HG03103 (cell line): Measurements from ENCODE around the gene MMRN2.
"Not testable (repeated sequence)": the region's sequence is repeated elsewhere in the genome, so short reads cannot be mapped to it uniquely, and the experiment has no call there.

Source experiments
- ATAC-seq: cut with Tn5 transposase; IDR thresholded peaks from one replicate; pipeline ENCODE4 v1.9.1; 2021; ENCODE audit warnings: low read depth; ENCODE audit not compliant: unreplicated experiment

The MMRN2 gene

DNA sequence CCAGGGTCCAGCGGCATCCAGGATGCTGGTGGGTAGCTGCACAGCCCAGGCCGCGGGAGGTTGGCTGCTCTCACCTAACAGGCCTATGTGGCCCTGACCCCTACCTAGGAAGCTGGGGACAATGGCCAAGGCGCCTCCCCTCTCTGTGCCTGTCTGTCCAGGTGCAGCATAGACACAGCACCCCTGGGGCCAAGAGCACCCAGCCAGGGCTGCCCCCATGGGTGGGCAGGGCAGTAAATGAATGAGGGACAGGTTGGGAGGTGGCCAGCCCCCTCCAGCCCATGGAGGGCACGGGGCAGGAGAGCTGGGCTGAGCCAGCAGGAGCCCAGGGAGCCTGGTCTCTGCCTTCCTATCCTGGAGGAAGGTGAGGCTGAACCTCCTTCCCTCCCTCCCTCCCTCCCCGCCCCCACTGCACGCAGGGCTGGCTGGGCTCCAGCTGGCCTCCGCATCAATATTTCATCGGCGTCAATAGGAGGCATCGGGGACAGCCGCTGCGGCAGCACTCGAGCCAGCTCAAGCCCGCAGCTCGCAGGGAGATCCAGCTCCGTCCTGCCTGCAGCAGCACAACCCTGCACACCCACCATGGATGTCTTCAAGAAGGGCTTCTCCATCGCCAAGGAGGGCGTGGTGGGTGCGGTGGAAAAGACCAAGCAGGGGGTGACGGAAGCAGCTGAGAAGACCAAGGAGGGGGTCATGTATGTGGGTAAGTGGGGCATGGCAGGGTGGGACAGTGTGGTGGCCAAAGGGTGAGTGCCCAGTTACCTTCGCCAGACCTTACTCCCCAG is 893 bp upstream of the MMRN2 start, which contains the start of gene SNCG:
Gene SNCG (plus strand): TSS at position 484 of the 785 bp plus-strand sequence. CDS start 99 bp downstream, at position 583.
- ATAC-seq = no peak

DNA sequence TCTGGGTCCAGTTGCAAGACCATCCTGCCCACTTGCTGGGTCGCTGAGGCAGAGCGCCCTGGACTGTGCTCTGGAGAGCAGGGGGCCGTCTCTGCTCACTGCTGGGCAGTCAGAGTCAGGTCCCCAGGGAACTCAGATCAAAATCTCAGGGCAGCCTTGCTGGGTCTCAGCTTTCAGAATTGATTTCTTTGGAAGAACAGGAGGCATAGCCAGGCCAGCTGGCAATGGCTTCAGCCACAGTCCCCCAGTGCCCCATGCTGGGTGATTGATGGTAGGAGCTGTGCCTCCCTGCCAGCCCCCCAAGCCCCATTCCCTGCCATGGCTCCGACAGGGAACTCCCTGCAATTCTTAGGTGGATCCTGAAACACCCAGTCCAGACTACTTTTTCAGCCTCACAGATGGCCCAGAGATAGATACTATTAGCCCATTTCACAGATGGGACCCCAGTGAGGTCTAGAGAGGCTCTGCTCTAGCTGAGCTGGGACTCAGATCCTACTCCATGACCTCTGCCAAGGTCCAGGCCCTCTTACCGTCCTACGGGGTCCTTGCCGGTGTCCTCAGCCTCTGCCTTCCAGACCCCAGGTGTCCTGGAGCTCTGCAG is 467 bp downstream of the MMRN2 start:
- ATAC-seq = no peak

DNA sequence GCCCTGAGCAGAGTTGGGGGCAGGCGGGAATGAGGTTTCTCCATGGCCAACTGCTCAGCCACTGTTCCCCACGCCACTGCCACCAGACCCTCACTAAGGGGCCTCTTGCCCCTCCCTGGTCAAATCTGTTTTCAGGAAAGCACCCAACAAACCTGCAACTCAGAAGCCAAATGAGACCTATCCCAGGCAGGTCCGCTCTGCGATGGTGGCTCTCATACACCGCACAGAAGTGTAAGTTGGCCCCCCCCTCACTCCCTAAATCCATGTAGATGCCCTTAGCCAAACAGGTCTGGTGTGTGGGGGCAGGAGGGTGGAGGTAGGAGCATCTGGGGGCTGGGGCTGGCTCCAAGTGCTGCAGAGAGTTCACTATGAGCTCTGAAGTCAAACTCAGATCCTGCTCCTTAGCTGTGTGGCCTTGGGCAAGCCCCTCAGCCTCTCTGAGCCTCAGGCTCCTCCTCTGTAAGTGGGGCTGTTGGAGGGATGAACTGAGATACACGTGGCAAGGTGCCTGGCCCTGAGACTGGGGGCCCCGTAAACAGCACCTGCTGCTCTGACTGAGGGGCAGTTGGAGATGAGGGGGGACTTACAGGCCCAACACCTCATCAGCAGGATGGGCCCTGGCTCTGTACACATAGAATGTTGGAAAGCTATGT is 1.1 kb downstream of the MMRN2 start:
- ATAC-seq = no peak

DNA sequence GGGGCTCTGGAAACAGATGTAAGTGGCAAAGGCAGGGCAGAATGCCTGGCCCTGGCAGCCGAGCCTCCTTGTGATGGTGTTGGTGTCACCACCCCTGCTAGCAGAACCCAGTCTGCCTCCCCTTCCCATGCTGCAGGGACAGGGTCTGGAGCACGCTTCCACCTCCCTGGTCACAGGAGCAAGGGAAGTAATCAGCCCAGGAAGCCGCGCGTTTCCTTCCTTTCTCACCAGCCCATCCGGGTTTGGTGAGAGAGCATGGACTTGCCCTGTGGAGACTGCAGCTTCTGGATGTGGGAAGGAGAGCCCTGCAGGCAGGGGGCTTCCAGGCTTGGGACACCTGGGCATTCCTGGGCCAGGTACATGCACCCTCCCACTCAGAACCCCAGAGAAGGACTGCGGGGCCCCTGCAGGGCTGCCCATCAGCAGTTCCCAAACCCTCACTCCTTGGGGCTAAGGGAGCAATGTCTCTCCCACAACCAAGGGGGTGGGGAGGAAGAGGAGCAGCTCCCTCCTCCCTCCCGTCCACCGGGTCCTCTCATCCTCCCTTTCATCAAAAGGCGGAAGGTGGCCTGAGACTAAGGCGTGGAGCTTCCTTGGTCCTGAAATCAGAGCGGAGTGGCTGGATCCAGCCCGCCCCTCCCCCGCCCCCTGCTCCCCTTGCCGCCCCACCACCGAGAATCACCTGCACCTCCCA is 1.8 kb downstream of the MMRN2 start:
- ATAC-seq = no peak

DNA sequence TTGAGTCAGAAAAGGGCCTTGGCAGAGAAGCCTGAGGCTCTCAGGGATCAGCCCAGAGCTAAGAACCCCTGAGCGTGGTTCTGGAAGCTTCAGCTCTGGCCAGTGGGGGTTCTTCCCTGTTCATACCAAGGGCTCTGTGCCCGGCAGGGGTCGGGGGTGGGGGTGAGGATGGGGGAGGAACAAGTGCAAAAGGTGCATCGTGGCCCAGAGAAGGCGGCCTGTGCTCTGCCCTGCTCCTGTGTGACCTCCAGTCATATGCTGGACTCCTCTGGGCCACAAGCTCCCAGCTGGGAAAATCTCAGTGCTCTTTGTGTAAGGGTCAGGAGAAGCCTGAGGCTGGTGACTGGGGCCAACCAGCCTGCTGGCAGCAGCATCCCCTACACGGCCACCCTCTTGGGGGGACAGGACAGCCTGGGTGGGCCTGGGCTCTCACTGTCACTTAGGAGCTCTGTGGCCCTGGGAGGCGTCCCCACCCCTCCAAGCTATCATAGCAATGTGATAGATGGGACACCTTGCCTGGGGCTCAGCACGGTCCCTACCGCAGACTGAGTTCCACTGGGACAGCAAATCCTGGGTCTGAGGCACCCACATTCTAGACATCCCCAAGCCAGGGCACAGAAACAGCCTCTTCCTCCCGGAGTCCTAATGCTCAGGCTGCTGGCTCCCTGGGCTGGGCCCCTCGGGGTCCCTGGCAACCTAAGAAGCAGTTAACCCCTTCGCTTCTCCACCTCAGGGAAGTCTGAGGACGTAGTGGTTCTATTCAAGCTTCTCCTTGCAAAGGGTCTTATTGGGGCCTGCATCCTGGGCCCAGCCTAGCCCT is 2.5 kb downstream of the MMRN2 start:
- no peak for ATAC-seq

DNA sequence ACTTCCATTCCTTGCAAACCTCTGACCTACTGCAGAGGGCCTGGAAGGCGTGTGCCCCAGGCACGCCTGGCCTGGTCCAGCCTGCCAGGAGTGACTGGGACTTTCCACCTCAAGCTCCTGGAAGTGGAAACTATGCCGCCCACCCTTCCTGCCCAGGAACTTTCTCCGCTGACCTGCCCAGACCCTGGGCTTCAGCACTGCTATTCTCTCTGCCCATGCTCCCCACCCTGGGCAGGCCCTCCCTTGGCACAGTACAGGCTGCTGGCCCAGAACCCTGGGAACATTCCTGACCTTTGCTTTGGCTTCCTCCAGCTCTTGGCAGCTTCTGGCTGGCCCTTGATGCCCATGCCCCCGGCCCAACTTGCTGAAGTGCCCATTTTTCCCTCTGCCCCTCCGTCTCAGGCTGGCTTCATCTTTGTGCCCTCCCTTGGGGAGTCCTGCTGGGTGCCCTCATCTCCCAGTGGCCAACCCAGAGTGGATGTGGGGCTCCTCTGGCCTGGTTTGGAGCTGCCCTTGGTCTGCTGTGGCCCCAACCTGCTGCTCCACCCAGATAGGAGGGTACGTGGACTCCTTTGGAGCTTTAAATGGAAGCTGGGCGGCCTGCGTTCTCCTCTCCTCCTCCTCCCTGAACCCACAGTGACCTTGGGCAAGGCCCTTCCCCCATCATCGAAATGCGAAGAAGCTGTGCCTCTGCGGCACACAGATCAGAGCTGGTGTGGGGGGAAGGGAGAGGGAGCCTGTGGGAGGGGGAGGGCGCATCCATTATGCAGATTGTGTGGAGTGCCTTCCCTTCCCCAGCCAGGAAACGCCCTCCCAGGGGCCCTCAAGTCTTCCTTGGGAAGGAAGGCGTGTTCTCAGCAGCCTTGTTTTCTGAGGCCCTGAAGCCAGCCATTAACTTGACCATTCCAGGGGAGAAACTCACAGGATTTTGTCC is 3.4 kb downstream of the MMRN2 start:
- no peak for ATAC-seq

DNA sequence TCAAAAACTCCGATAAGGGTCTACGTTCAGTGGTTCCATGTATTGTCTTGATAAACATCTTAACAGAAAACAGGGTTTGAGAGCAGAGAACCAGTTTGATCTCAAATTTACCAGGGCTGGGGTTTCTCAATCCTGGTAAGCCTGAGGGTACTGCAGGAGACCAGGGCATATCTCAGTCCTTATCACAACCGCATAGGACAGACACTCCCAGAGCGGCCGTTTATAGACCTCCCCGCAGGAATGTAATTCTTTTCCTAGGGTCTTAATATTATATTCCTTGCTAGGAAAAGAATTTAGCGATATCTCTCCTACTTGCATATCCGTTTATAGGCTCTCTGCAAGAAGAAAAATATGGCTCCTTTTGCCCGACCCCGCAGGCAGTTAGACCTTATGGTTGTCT is 4.7 kb downstream of the MMRN2 start:
- ATAC-seq = not testable (repeated sequence)

DNA sequence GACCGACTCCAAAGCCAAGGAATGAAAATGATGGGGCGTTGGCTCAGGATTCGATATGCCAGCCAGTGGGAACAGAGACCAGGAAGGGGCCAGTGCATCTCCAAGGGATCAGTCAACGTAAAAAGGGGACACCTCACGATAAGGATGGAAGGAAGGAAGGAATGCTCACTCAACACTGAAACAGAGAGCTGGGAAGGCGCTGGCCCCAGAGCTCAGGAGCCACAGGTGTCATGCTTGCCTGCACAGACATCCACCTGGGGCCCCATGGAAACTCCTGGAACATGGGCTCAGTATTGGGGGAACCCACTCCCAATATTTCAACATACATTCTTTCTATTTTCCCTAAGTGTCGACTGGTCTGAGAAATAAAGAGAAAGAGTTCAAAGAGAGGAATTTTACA is 5.3 kb downstream of the MMRN2 start:
- no peak for ATAC-seq

DNA sequence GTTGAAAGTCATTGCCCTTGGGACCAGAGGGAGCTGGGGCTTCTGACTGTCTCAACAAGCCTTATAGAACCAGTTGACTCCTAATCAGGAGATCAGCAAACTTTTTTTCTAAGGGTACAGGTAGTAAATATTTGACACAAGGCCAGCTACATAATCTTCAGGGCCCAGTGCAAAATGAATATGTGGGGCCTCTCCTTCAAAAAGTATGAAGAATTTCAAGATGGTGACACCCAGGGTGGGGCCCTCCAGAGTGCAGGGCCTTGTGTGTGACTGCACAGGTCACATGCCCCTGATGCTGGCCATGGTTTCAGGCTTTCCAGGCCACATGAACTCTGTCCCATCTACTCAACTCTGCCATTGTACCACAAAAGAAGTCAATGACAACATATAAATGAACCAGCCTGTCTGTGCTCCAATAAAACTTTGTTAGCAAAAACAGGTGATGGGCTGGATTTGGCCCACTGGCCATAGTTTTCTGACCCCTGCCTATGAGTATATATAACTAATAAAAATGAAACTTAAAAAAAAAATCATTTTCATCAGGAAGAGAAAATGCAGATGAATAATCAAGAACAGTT is 6.1 kb downstream of the MMRN2 start:
- ATAC-seq = no peak

DNA sequence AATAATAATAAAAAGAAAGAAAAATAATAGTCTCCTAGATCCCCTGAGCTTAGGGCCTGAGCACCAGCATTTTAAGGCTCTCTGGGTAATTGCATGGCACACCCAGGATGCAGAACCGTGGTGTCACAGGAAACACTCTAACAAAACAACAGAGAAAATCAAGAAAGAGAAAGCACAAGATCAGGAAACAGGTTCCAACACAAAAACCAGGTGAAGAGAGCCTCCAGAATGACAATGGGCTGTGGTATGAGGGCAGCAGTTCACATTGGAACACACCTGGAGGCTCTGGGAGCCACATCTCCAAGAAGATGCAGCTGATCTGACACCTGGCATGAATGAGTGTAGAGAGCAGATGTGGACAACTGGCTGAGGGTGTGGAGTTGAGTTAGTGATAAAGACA is 7.1 kb downstream of the MMRN2 start:
- ATAC-seq = no peak

DNA sequence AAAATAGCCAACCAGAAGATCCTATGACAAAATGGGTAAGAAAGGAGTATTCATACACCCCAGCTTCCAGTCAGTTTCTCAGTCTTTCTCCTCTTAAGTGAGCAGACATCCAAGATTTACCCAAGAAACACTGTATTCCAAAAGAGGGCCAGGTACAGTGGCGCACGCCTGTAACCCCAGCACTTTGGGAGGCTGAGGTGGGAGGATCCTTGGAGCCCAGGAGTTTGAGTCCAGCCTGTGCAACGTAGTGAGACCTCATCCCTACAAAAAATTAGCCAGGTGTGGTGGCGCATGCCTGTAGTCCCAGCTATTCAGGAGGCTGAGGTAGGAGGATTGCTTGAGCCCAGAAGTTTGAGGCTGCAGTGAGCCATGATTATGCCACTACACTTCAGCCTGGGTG is 9.6 kb downstream of the MMRN2 start:
- not testable (repeated sequence) for ATAC-seq

DNA sequence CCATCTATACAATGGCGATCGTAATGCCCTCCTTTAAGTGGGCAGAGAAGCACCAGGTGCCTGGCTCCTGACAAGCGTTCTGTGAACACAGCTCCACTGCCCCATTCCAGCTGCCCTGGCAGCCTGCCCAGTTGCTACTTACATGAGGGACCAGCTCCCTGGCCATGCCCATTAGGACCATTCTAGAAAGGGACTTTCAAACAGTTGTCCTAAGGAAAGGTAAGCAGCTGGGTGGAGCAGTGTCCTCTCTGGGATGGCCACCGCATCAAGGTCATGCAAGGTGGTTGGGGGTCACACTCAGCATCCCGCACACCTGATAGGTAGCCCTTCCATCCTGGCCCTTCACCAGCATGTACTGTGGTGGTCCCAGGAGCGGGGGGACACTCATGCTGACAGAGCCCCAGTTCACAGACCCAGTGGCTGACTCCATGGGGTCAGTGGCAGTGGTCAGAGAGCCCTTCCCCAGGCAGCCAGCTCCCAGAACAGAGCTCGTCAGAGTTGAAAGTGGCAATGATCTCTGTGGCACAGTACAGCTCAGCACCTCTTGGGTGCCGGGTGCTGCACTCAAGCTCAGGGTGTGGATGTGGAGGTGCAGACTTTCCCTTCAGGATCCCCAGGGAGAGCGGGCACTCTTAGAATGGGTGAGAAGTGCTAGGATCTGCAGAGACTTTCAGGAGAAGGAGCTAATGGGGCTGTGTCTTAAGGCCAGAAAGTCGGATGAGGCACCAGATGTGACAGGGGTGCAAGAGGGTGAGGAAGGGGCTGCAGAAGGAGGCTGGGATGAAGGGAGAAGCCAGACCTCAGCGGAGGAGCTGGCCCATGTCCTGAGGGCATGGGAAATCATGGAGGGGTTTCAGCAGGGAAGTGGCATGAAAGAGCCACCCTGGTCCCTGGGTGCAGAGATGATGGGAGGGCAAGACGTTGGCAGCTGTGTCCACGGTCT is 10.9 kb downstream of the MMRN2 start:
- no peak for ATAC-seq

DNA sequence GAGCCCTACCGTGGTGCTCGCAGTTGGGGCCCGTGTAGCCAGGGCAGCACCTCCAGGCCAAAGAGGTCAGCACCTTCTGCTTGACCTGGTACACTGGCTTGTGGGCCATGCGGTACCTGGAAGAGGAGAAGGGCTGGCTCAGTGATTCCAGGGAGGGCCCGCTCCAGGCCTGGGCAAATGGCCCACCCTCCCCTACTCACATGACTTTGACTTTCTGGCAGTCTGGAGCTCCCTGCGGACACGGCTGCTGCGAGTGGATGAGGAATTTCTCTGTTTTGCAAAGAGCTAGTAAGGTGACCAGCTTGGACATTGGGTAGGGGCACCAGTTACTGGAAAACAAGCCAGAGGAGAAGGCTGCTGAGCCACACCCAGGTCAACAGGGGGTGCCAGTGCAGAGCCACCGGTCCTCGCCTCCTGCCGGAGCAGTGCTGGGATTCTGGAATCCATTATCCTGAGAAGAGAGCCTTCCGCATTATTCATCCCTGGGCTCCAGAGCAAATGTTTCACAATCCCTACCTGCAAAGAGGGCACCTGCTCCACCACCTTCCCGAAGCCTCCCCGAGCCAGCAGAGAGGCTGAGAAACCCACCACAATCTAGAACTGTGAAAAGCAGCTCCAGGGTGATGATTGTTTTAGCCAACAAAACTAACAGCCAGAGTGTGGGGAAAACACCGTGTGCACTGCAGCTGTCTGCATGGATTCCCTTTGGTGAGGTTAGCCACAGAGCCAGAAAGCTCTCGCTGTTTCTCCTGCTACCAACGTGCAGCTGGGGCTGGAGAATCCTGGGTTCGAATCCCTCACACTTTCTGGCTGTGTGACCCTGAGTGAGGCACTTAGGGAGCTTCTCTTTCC is 11.8 kb downstream of the MMRN2 start:
- no peak for ATAC-seq

DNA sequence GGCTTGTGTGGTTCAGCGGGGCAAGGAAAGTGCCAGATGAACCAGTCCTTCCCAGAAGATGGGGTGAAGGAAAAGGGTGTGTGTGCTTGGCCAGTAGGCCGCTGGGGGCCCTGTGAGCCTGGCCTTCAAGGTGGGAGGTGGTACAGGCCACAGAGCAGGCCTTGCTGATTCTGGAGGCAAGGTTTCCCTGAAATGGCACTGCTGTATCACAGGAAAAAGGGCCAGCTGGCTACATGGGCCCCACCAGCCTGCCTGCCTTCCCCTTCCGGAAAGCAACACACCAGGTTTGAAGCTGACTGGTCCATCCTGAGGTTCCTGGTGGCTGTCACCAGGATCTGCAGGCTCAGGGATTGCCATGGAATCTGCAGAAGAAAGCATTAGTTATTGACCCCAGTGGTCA is 12.5 kb downstream of the MMRN2 start:
- ATAC-seq = no peak

DNA sequence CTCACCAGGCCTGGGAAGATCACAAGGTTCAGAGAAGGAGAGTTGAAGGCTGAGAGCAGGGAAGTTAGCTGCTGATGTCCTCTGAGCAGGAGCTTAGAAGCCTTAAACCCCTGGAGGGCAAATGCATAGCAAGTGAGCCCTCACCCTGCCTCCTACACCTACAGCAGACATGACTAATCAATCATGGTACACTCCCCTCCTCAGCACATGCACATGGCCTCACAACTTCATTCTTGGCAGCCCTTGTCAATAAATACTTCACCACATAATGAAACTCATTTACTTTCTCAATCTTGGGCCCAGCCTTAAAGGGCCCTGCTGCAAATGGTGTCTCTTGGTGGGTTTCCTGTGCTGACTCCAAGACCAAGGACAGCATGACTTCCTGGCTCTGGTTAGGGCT is 12.9 kb downstream of the MMRN2 start:
- no peak for ATAC-seq

DNA sequence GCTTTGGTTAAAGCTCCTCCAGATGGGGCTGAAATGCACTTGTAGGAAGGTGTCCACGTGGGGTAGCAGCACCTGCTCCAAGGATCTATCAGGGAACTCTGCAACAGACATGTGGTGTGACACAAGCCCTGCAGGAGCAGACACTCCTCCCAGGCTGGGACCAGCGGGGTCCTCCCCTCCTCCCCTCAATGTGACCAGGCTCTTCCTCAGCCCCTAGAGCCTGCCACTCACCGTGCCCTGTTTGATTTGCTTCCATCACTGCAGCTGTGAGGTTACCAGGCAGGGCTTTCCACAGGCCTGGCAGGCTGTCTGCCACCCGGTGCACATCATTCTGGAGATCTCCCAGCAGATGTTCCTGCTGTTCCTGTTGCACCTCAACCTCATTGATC is 13.4 kb downstream of the MMRN2 start:
- no peak for ATAC-seq
